MCF 10A (cell line): ENCODE results near the gene IL1RAPL2. TPM values are rescaled to one million over a fixed set of nuclear protein-coding genes. Genes with fewer than 3 reads are reported as not detected.

ENCODE experiments used
- BruUV-seq: library from RNA; stranded (reverse); fragments of 400-500 nt; replicated peaks from 2 replicates; lab custom pipeline; 2021; lab: Mats Ljungman, UMichigan
- CTCF ChIA-PET: fragments of 300-600 bp; sonication (Branson Sonifier 250); formaldehyde crosslinking; extraction: SDS; loops from one replicate; lab custom pipeline; 2021; ENCODE audit warnings: antibody characterized with exemption, inconsistent platforms; lab: Yijun Ruan, JAX
- POLR2A ChIA-PET: fragments of 300-600, 350-650 bp; sonication (Branson Sonifier 250); formaldehyde crosslinking; extraction: SDS; loops from one replicate; lab custom pipeline; 2020; ENCODE audit warnings: antibody characterized with exemption, inconsistent platforms; lab: Yijun Ruan, JAX
- DNase-seq: peaks from one replicate; pipeline ENCODE4 v3.0.0-alpha.2; 2018; ENCODE audit not compliant: unreplicated experiment
- H3K27ac Mint-ChIP-seq: one replicate; pipeline ENCODE4 v1.8.0; 2022; ENCODE audit warnings: mild to moderate bottlenecking, low read depth, mixed read lengths; ENCODE audit not compliant: unreplicated experiment
- H3K27me3 Mint-ChIP-seq: one replicate; pipeline ENCODE4 v1.8.0; 2022; ENCODE audit warnings: mixed read lengths; ENCODE audit not compliant: insufficient read depth, unreplicated experiment
- H3K36me3 Mint-ChIP-seq: one replicate; pipeline ENCODE4 v1.8.0; 2022; ENCODE audit warnings: mild to moderate bottlenecking, moderate library complexity, mixed read lengths; ENCODE audit not compliant: insufficient read depth, unreplicated experiment
- H3K4me1 Mint-ChIP-seq: one replicate; pipeline ENCODE4 v1.8.0; 2022; ENCODE audit warnings: mixed read lengths; ENCODE audit not compliant: insufficient read depth, unreplicated experiment
- H3K4me3 Mint-ChIP-seq: one replicate; pipeline ENCODE4 v1.8.0; 2022; ENCODE audit warnings: mild to moderate bottlenecking, moderate library complexity, mixed read lengths; ENCODE audit not compliant: unreplicated experiment
- H3K9me3 Mint-ChIP-seq: one replicate; pipeline ENCODE4 v1.8.0; 2022; ENCODE audit warnings: mixed read lengths; ENCODE audit not compliant: unreplicated experiment
- CTCF ChIP-seq: fragments of 200-600 bp; IDR thresholded peaks from one replicate; pipeline ENCODE4 v1.8.0; 2022; ENCODE audit warnings: antibody characterized with exemption, mild to moderate bottlenecking; ENCODE audit not compliant: unreplicated experiment
- intact Hi-C: fragments of 100-400 bp; cut with micrococcal nuclease; formaldehyde crosslinking; loops from 2 replicates; pipeline ENCODE4 v1.14.1; 2022
- total RNA-seq: library from RNA; stranded (reverse); gene quantifications from 2 replicates; pipeline ENCODE4 v1.2.3, GENCODE V29; 2022

The IL1RAPL2 gene
- total RNA-seq, 1 experiment from 2014 or later = 4.4 TPM

- intact Hi-C loops = no loop called here
- Mint-ChIP-seq H3K4me1 (no peaks in the 10 kb centered on the region), H3K4me3 (no peak overlapping the region), H3K27me3 (peaks cover 57% of the 10 kb centered on the region), H3K27ac (no peak overlapping the region), H3K9me3 (no peaks in the 10 kb centered on the region), H3K36me3 (no peaks in the 10 kb centered on the region)
- TF ChIP-seq CTCF = no peak
- POLR2A ChIA-PET = no interaction called here
- no peak for DNase-seq
- BruUV-seq = no TSS peak
- CTCF ChIA-PET = interaction anchor here (1.0 to 1.1 kb wide), 2 partner anchors 527 to 529 kb away, joined by 3 to 6 read pairs; no protein-coding TSS in a partner anchor
Observed at GRCh38 chrX:104662694-104663093, 96.7 kb downstream of the IL1RAPL2 start.

GRCh38 chrX:104665691-104666090, 99.7 kb downstream of the IL1RAPL2 start:
- CTCF ChIA-PET = interaction anchor here (1.2 to 3.3 kb wide), 2 partner anchors 47 to 256 kb away, joined by 3 to 32 read pairs; no protein-coding TSS in a partner anchor
- BruUV-seq = no TSS peak
- no peak for TF ChIP-seq CTCF
- Mint-ChIP-seq H3K27me3 (peaks cover 74% of the 10 kb centered on the region), H3K27ac (no peak overlapping the region), H3K4me1 (no peaks in the 10 kb centered on the region), H3K36me3 (no peaks in the 10 kb centered on the region), H3K9me3 (no peaks in the 10 kb centered on the region), H3K4me3 (no peak overlapping the region)
- intact Hi-C loops = no loop called here
- POLR2A ChIA-PET = no interaction called here
- no peak for DNase-seq

- no peak for TF ChIP-seq CTCF
- H3K36me3 Mint-ChIP-seq = no peaks in the 10 kb centered on the region
- POLR2A ChIA-PET = interaction anchor here (0.6 to 0.7 kb wide), 3 partner anchors 18 to 1049 kb away, joined by 3 to 4 read pairs (median 3); no protein-coding TSS in a partner anchor
- no TSS peak for BruUV-seq
- no peaks in the 10 kb centered on the region for H3K4me1 Mint-ChIP-seq
- intact Hi-C loops = loop anchor here (1.0 kb wide), 2 partner anchors 254 to 522 kb away; no protein-coding TSS in a partner anchor
- peaks cover 45% of the 10 kb centered on the region for H3K27me3 Mint-ChIP-seq
- H3K9me3 Mint-ChIP-seq = no peaks in the 10 kb centered on the region
- peak; percentile 35 for DNase-seq
- no peak overlapping the region for H3K4me3 Mint-ChIP-seq
- CTCF ChIA-PET = interaction anchor here (0.6 to 3.3 kb wide), 27 partner anchors 9 to 1135 kb away, joined by 3 to 32 read pairs (median 4); partner anchors contain the start of gene IL1RAPL2
- H3K27ac Mint-ChIP-seq = no peak overlapping the region
Observed at GRCh38 chrX:104668550-104668949, 102.6 kb downstream of the IL1RAPL2 start.

- no peaks in the 10 kb centered on the region for H3K4me1 Mint-ChIP-seq
- no peak for DNase-seq
- H3K4me3 Mint-ChIP-seq = no peak overlapping the region
- ChIA-PET CTCF (interaction anchor here (0.6 to 3.3 kb wide), 20 partner anchors 9 to 1135 kb away, joined by 3 to 32 read pairs (median 4); partner anchors contain the start of gene IL1RAPL2), POLR2A (interaction anchor here (0.6 to 0.7 kb wide), 3 partner anchors 9 to 1048 kb away, joined by 3 to 4 read pairs (median 4); no protein-coding TSS in a partner anchor)
- no peak for TF ChIP-seq CTCF
- no peaks in the 10 kb centered on the region for H3K9me3 Mint-ChIP-seq
- intact Hi-C loops = no loop called here
- no peak overlapping the region for H3K27ac Mint-ChIP-seq
- BruUV-seq = no TSS peak
- H3K27me3 Mint-ChIP-seq = peaks cover 40% of the 10 kb centered on the region
- no peaks in the 10 kb centered on the region for H3K36me3 Mint-ChIP-seq
Observed at GRCh38 chrX:104669063-104669462, 103.1 kb downstream of the IL1RAPL2 start.
